CD4-positive, alpha-beta T cell (primary cell): ENCODE results near the gene TTLL13. TPM values are rescaled to one million over a fixed set of nuclear protein-coding genes. Genes with fewer than 3 reads are reported as not detected.

Experiments used
- ATAC-seq: fragments of 200-7000 bp; cut with Tn5 transposase; one replicate; pipeline ENCODE4 v1.10.0; 2022; ENCODE audit warnings: mild to moderate bottlenecking; ENCODE audit not compliant: poor library complexity
- CTCF ChIA-PET: fragments of 350-600 bp; sonication (Branson Sonifier 250); formaldehyde crosslinking; loops from one replicate; lab custom pipeline; 2021; ENCODE audit warnings: antibody characterized with exemption, inconsistent platforms; lab: Charles Lee
- POLR2A ChIA-PET: fragments of 350-600 bp; sonication (Branson Sonifier 250); formaldehyde crosslinking; loops from one replicate; lab custom pipeline; 2021; ENCODE audit warnings: antibody characterized with exemption, inconsistent platforms; lab: Charles Lee
- DNase-seq, 14 experiments: peaks; one replicate each; pipeline ENCODE4 v3.0.0-alpha.2; 2013 to 2020; ENCODE audit warnings: mixed read lengths in 2 of 14
- H3K27ac ChIP-seq, 2 donors: one replicate each; pipeline versions ENCODE4 v1.5.1 to v1.7.0; 2013; ENCODE audit warnings: low read length in 2 of 2, low read depth in 1 of 2, mild to moderate bottlenecking in 1 of 2
- H3K27me3 ChIP-seq, 2 experiments: 1 replicate in 1 of 2; 2 replicates in 1 of 2; pipeline versions ENCODE4 v1.6.1 to v1.7.0; 2013; ENCODE audit warnings: low read length in 2 of 2, control low read depth in 1 of 2, mild to moderate bottlenecking in 1 of 2, moderate library complexity in 1 of 2; ENCODE audit not compliant: insufficient read depth in 2 of 2, control insufficient read depth in 1 of 2
- H3K36me3 ChIP-seq: one replicate; pipeline ENCODE4 v1.6.1; 2013; ENCODE audit warnings: low read length, control low read depth; ENCODE audit not compliant: insufficient read depth
- H3K4me1 ChIP-seq: one replicate; pipeline ENCODE4 v1.6.1; 2013; ENCODE audit warnings: low read length, control low read depth; ENCODE audit not compliant: insufficient read depth
- H3K4me3 ChIP-seq: one replicate; pipeline ENCODE4 v1.5.1; 2013; ENCODE audit warnings: mild to moderate bottlenecking, low read length, moderate library complexity
- H3K9me3 ChIP-seq, 2 experiments: 1 replicate in 1 of 2; 2 replicates in 1 of 2; pipeline versions ENCODE4 v1.6.1 to v1.7.0; 2013; ENCODE audit warnings: low read length in 2 of 2, mild to moderate bottlenecking in 2 of 2, control low read depth in 1 of 2, moderate library complexity in 1 of 2; ENCODE audit not compliant: control insufficient read depth in 1 of 2, insufficient read depth in 1 of 2
- H3K27ac Mint-ChIP-seq: one replicate; pipeline ENCODE4 v1.8.0; 2020; ENCODE audit warnings: mixed read lengths
- H3K27me3 Mint-ChIP-seq: one replicate; pipeline ENCODE4 v1.8.0; 2021; ENCODE audit warnings: mixed read lengths
- H3K36me3 Mint-ChIP-seq: one replicate; pipeline ENCODE4 v1.8.0; 2021; ENCODE audit warnings: low read depth, mixed read lengths
- H3K4me1 Mint-ChIP-seq: one replicate; pipeline ENCODE4 v1.8.0; 2021; ENCODE audit warnings: low read depth, mixed read lengths
- H3K4me3 Mint-ChIP-seq: one replicate; pipeline ENCODE4 v1.8.0; 2020; ENCODE audit warnings: mild to moderate bottlenecking, mixed read lengths
- H3K9me3 Mint-ChIP-seq: one replicate; pipeline ENCODE4 v1.8.0; 2020; ENCODE audit warnings: mixed read lengths
- CTCF ChIP-seq: fragments of 200-600 bp; IDR thresholded peaks from one replicate; pipeline ENCODE4 v1.8.0; 2022; ENCODE audit warnings: antibody characterized with exemption, mild to moderate bottlenecking
- intact Hi-C, 2 experiments: fragments of 100-400 bp; cut with DNase I in 1 of 2; cut with micrococcal nuclease in 1 of 2; formaldehyde crosslinking; loops; one replicate each; pipeline versions ENCODE4 v1.15.1 to v1.9.0; 2023 to 2025; cut with DNase I, micrococcal nuclease
- total RNA-seq, 174 experiments: library from RNA in 2 of 174; stranded (reverse) in 2 of 174; gene quantifications; one replicate each; pipeline ENCODE4 v1.2.3 and lab custom pipeline; 2021 to 2026

TTLL13 gene
- total RNA-seq, 2 experiments from 2014 or later: 0.63 to 1.8 TPM

DNA sequence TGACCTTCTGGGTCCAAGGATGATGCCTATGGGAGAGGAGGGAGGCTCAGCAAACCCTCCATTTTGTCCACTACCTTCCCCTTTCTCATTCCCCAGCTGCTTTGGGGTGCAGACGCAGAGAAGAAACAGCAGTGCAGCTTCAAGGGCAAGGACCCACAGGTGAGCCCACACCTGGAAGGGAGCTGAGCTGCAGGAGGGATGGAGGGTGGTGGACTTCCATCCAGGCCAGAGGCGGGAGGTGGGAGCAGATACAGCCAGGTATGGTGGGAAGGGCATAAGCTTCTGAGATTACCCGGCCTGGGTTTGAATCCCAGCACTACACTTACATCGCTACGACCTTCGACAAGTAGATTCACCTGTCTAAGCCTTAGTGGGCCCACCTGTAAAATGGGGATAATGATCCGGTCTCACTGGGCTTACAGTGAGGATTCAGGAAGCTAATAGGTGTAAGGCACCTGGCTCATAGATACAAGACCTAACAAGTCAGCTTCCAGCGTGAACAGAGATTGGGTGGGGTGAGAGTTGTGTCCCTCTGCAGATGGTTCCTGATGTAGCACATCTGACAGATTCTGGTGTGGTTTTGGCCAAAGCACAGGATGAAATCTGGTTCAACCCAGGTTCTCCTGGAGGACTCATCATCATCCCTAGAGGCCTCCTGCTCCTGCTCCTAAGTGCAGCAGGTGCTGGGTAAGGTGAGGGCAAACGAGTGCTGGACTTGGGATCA is 31.5 kb upstream of the TTLL13 start:
- Histone ChIP-seq H3K36me3 (peaks cover 4% of the 10 kb centered on the region), H3K27me3 (no peaks in the 10 kb centered on the region), H3K4me1 (peaks cover 8% of the 10 kb centered on the region), H3K9me3 (no peaks in the 10 kb centered on the region), H3K4me3 (no peak overlapping the region), H3K27ac (no peak overlapping the region)
- Mint-ChIP-seq H3K36me3 (no peaks in the 10 kb centered on the region), H3K4me1 (peaks cover 13% of the 10 kb centered on the region), H3K27me3 (no peaks in the 10 kb centered on the region), H3K27ac (no peak overlapping the region), H3K4me3 (no peak overlapping the region), H3K9me3 (no peaks in the 10 kb centered on the region)
- ATAC-seq (no peak), DNase-seq (no peak)
- TF ChIP-seq CTCF: no peak
- intact Hi-C loops: loop anchor here in 1 of 2 experiments (1.0 kb wide), 1 partner anchor 67 kb away; no protein-coding TSS in a partner anchor
- ChIA-PET POLR2A (interaction anchor here (1.3 kb wide), 1 partner anchor 13 kb away, joined by 8 read pairs; no protein-coding TSS in a partner anchor), CTCF (no interaction called here)

GRCh38 chr15:90219421-90220141 is 29.8 kb upstream of the TTLL13 start:
- no peak overlapping the region for H3K27ac ChIP-seq
- Mint-ChIP-seq H3K27ac (no peak overlapping the region), H3K4me3 (no peak overlapping the region), H3K4me1 (peaks cover 13% of the 10 kb centered on the region), H3K36me3 (peaks cover 8% of the 10 kb centered on the region), H3K27me3 (no peaks in the 10 kb centered on the region), H3K9me3 (no peaks in the 10 kb centered on the region)
- H3K27me3 ChIP-seq: no peaks in the 10 kb centered on the region
- H3K9me3 ChIP-seq: no peaks in the 10 kb centered on the region
- ChIA-PET POLR2A (interaction anchor here (3.1 kb wide), 1 partner anchor 13 kb away, joined by 18 read pairs; the partner anchor contains the start of genes CIB1 and GDPGP1), CTCF (no interaction called here)
- intact Hi-C loops: no loop called here
- peaks cover 21% of the 10 kb centered on the region for H3K36me3 ChIP-seq
- peaks cover 6% of the 10 kb centered on the region for H3K4me1 ChIP-seq
- DNase-seq: peak; percentile 37 to 78 (median 52)
- peak; percentile 89 for ATAC-seq
- no peak overlapping the region for H3K4me3 ChIP-seq
- TF ChIP-seq CTCF: peak; percentile 75

- intact Hi-C loops: no loop called here
- Histone ChIP-seq H3K27ac (no peak overlapping the region), H3K9me3 (no peaks in the 10 kb centered on the region), H3K36me3 (peaks cover 38% of the 10 kb centered on the region), H3K27me3 (no peaks in the 10 kb centered on the region), H3K4me3 (no peak overlapping the region), H3K4me1 (peaks cover 6% of the 10 kb centered on the region)
- peaks cover 13% of the 10 kb centered on the region for H3K4me1 Mint-ChIP-seq
- H3K36me3 Mint-ChIP-seq: peaks cover 15% of the 10 kb centered on the region
- H3K4me3 Mint-ChIP-seq: no peak overlapping the region
- no peak overlapping the region for H3K27ac Mint-ChIP-seq
- ChIA-PET CTCF (interaction anchor here (0.6 to 1.7 kb wide), 5 partner anchors 11 to 79 kb away, joined by 3 to 5 read pairs (median 3); no protein-coding TSS in a partner anchor), POLR2A (interaction anchor here (0.8 to 3.1 kb wide), 3 partner anchors 11 to 119 kb away, joined by 3 to 18 read pairs (median 3); partner anchors contain the start of genes CIB1, GDPGP1 and IDH2)
- DNase-seq: peak in 5 of 14 experiments; percentile 28 to 57 (median 41)
- TF ChIP-seq CTCF: no peak
- peak; percentile 40 for ATAC-seq
- H3K9me3 Mint-ChIP-seq: no peaks in the 10 kb centered on the region
- H3K27me3 Mint-ChIP-seq: no peaks in the 10 kb centered on the region
Measured at GRCh38 chr15:90221246-90221900, 28.0 kb upstream of the TTLL13 start.
